Measurements from ENCODE around the gene TBRG1. TPM values are rescaled to one million over a fixed set of nuclear protein-coding genes. Genes with fewer than 3 reads are reported as not detected.

Gene TBRG1
- total and polyA plus RNA-seq, 9 donors: 15.8 to 23.4 (median 21.1) TPM

- WGBS (ENCODE audit: insufficient coverage): 90% methylated on average over 1 of the region's 1 CpG
- no peak for DNase-seq
- Histone ChIP-seq H3K27me3 (ENCODE audit: control insufficient read depth, insufficient read depth, low read length) (no peaks in the 10 kb centered on the region), H3K4me3 (ENCODE audit: low read length) (no peak overlapping the region), H3K27ac (ENCODE audit: low read length) (no peak overlapping the region), H3K4me1 (ENCODE audit: control insufficient read depth, insufficient read depth, low read length) (no peaks in the 10 kb centered on the region), H3K36me3 (ENCODE audit: control insufficient read depth, insufficient read depth, low read length) (peaks cover 35% of the 10 kb centered on the region), H3K9me3 (replicated peaks; ENCODE audit: control insufficient read depth, low read depth, low read length) (no peaks in the 10 kb centered on the region)
Measured at GRCh38 chr11:124639186-124639585, 16.5 kb downstream of the TBRG1 start.

- H3K36me3 ChIP-seq (ENCODE audit: control insufficient read depth, insufficient read depth, low read length): peaks cover 30% of the 10 kb centered on the region
- H3K4me3 ChIP-seq (ENCODE audit: low read length): no peak overlapping the region
- H3K9me3 ChIP-seq (replicated peaks; ENCODE audit: control insufficient read depth, low read depth, low read length): no peaks in the 10 kb centered on the region
- DNase-seq: no peak
- H3K27ac ChIP-seq (ENCODE audit: low read length): no peak overlapping the region
- WGBS (ENCODE audit: insufficient coverage): 92% methylated on average over 4 of the region's 5 CpGs
- H3K4me1 ChIP-seq (ENCODE audit: control insufficient read depth, insufficient read depth, low read length): peaks cover 2% of the 10 kb centered on the region
- H3K27me3 ChIP-seq (ENCODE audit: control insufficient read depth, insufficient read depth, low read length): no peaks in the 10 kb centered on the region
Measured at GRCh38 chr11:124640666-124641065, 18.0 kb downstream of the TBRG1 start.

GRCh38 chr11:124642628-124643027, 20.0 kb downstream of the TBRG1 start:
- H3K4me1 ChIP-seq (ENCODE audit: control insufficient read depth, insufficient read depth, low read length): peaks cover 2% of the 10 kb centered on the region

GRCh38 chr11:124643042-124643604, 20.5 kb downstream of the TBRG1 start:
- DNase-seq: no peak
- Histone ChIP-seq H3K9me3 (replicated peaks; ENCODE audit: control insufficient read depth, low read depth, low read length) (no peaks in the 10 kb centered on the region), H3K36me3 (ENCODE audit: control insufficient read depth, insufficient read depth, low read length) (peaks cover 15% of the 10 kb centered on the region), H3K4me1 (ENCODE audit: control insufficient read depth, insufficient read depth, low read length) (peaks cover 2% of the 10 kb centered on the region), H3K4me3 (ENCODE audit: low read length) (no peak overlapping the region), H3K27ac (ENCODE audit: low read length) (no peak overlapping the region), H3K27me3 (ENCODE audit: control insufficient read depth, insufficient read depth, low read length) (no peaks in the 10 kb centered on the region)
- 82% methylated on average over 3 of the region's 10 CpGs for WGBS (ENCODE audit: insufficient coverage)

More at GRCh38 chr11:124642628-124643027, 20.0 kb downstream of the TBRG1 start:
- DNase-seq: no peak
- H3K36me3 ChIP-seq (ENCODE audit: control insufficient read depth, insufficient read depth, low read length): peaks cover 17% of the 10 kb centered on the region
- no peak overlapping the region for H3K27ac ChIP-seq (ENCODE audit: low read length)
- WGBS (ENCODE audit: insufficient coverage): 59% methylated on average over 2 of the region's 3 CpGs
- no peak overlapping the region for H3K4me3 ChIP-seq (ENCODE audit: low read length)
- no peaks in the 10 kb centered on the region for H3K9me3 ChIP-seq (replicated peaks; ENCODE audit: control insufficient read depth, low read depth, low read length)
- no peaks in the 10 kb centered on the region for H3K27me3 ChIP-seq (ENCODE audit: control insufficient read depth, insufficient read depth, low read length)

- Histone ChIP-seq H3K36me3 (ENCODE audit: control insufficient read depth, insufficient read depth, low read length) (peaks cover 9% of the 10 kb centered on the region), H3K4me1 (ENCODE audit: control insufficient read depth, insufficient read depth, low read length) (peaks cover 2% of the 10 kb centered on the region), H3K27me3 (ENCODE audit: control insufficient read depth, insufficient read depth, low read length) (no peaks in the 10 kb centered on the region), H3K9me3 (replicated peaks; ENCODE audit: control insufficient read depth, low read depth, low read length) (no peaks in the 10 kb centered on the region), H3K4me3 (ENCODE audit: low read length) (no peak overlapping the region), H3K27ac (ENCODE audit: low read length) (no peak overlapping the region)
- peak; percentile 49 for DNase-seq
- WGBS (ENCODE audit: insufficient coverage): no CpG with 5 or more reads among the region's 3 CpGs
Measured at GRCh38 chr11:124643605-124644425, 21.2 kb downstream of the TBRG1 start.

- peaks cover 5% of the 10 kb centered on the region for H3K36me3 ChIP-seq (ENCODE audit: control insufficient read depth, insufficient read depth, low read length)
- H3K4me1 ChIP-seq (ENCODE audit: control insufficient read depth, insufficient read depth, low read length): peaks cover 2% of the 10 kb centered on the region
- H3K9me3 ChIP-seq (replicated peaks; ENCODE audit: control insufficient read depth, low read depth, low read length): no peaks in the 10 kb centered on the region
- no peak overlapping the region for H3K4me3 ChIP-seq (ENCODE audit: low read length)
- H3K27ac ChIP-seq (ENCODE audit: low read length): no peak overlapping the region
- WGBS (ENCODE audit: insufficient coverage): 18% methylated on average over 14 of the region's 16 CpGs
- no peaks in the 10 kb centered on the region for H3K27me3 ChIP-seq (ENCODE audit: control insufficient read depth, insufficient read depth, low read length)
- DNase-seq: peak; percentile 63
Measured at GRCh38 chr11:124644426-124645280, 22.0 kb downstream of the TBRG1 start.

- Histone ChIP-seq H3K27ac (ENCODE audit: low read length) (no peak overlapping the region), H3K4me1 (ENCODE audit: control insufficient read depth, insufficient read depth, low read length) (peaks cover 2% of the 10 kb centered on the region), H3K27me3 (ENCODE audit: control insufficient read depth, insufficient read depth, low read length) (no peaks in the 10 kb centered on the region), H3K9me3 (replicated peaks; ENCODE audit: control insufficient read depth, low read depth, low read length) (no peaks in the 10 kb centered on the region), H3K36me3 (ENCODE audit: control insufficient read depth, insufficient read depth, low read length) (no peaks in the 10 kb centered on the region), H3K4me3 (ENCODE audit: low read length) (no peak overlapping the region)
- no peak for DNase-seq
- WGBS (ENCODE audit: insufficient coverage): no CpG with 5 or more reads among the region's 3 CpGs
Measured at GRCh38 chr11:124646148-124646547, 23.5 kb downstream of the TBRG1 start.

- H3K27me3 ChIP-seq (ENCODE audit: control insufficient read depth, insufficient read depth, low read length): no peaks in the 10 kb centered on the region
- peaks cover 2% of the 10 kb centered on the region for H3K4me1 ChIP-seq (ENCODE audit: control insufficient read depth, insufficient read depth, low read length)
- no peak overlapping the region for H3K4me3 ChIP-seq (ENCODE audit: low read length)
- H3K27ac ChIP-seq (ENCODE audit: low read length): no peak overlapping the region
- 57% methylated on average over 2 of the region's 6 CpGs for whole genome bisulfite sequencing (ENCODE audit: insufficient coverage)
- H3K36me3 ChIP-seq (ENCODE audit: control insufficient read depth, insufficient read depth, low read length): no peaks in the 10 kb centered on the region
- no peak for DNase-seq
- no peaks in the 10 kb centered on the region for H3K9me3 ChIP-seq (replicated peaks; ENCODE audit: control insufficient read depth, low read depth, low read length)
Measured at GRCh38 chr11:124648610-124649009, 25.9 kb downstream of the TBRG1 start.

GRCh38 chr11:124656774-124657630, 34.3 kb downstream of the TBRG1 start:
- no peaks in the 10 kb centered on the region for H3K9me3 ChIP-seq (replicated peaks; ENCODE audit: control insufficient read depth, low read depth, low read length)
- H3K27ac ChIP-seq (ENCODE audit: low read length): no peak overlapping the region
- H3K27me3 ChIP-seq (ENCODE audit: control insufficient read depth, insufficient read depth, low read length): no peaks in the 10 kb centered on the region
- peak; percentile 47 for DNase-seq
- no peak overlapping the region for H3K4me3 ChIP-seq (ENCODE audit: low read length)
- H3K36me3 ChIP-seq (ENCODE audit: control insufficient read depth, insufficient read depth, low read length): no peaks in the 10 kb centered on the region
- 32% methylated on average over 8 of the region's 16 CpGs for WGBS (ENCODE audit: insufficient coverage)
- no peaks in the 10 kb centered on the region for H3K4me1 ChIP-seq (ENCODE audit: control insufficient read depth, insufficient read depth, low read length)

All from muscle of leg (tissue), 11 donors.